ENCODE measurements around the gene EVA1C. TPM values are rescaled to one million over a fixed set of nuclear protein-coding genes. Genes with fewer than 3 reads are reported as not detected.
A peak's percentile ranks its signal among the peaks of the same experiment; 100 is the strongest.

Gene EVA1C
- total RNA-seq, 1 experiment from 2014 or later, result 0.98 TPM

DNA sequence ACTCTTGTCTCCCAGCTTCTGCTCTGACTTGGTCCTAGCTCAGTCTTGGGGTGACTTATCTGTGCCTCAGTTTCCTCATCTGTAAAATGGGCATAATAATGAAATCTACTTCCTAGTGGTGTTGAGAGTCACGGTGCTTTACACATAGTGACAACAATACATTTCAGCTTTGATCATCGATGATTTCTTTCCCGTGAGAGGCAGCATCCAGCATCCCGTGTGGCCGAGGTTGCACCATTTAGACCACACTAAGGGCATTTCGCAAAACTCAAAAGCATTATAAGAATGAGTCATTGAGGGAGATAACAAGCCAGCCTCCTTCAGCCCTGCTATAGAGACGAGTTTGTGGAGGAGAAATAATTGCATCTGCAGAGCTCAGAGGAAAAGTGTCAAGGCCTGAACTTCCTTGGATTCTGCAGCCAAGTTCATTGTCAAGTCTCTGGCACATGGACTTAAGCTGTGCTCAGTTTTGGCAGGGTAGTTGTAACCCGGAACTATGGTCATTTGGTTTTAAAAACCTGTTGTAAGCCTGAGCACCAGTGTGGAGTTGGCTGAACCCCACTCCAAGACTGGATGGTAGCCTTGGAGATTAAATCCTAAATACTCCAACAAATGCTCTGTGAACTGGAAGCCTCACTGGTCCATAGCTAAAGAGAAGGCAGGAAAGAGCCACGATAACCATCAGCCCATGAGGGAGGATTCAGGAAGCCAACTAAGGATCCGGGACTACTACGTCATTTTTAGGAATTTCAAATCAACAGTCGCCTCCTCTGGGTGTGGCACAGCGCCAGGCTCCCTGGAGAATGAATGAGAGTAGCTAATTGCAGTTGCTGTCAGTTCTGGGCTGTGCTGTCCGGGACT lies 108.6 kb downstream of the EVA1C start:
- no peak overlapping the region for H2BK5ac ChIP-seq (ENCODE audit: insufficient read length, low read length)
- Mint-ChIP-seq H3K36me3 (ENCODE audit: insufficient read depth in 1 of 3, low read depth in 3 of 3) (peaks cover 0 to 9% (median 5%) of the 10 kb centered on the region in 3 experiments; a peak in 5 of 7 replicates), H3K4me1 (peaks cover 30 to 38% of the 10 kb centered on the region in 2 experiments), H3K27ac (peak overlapping the region in 1 of 3 experiments; percentile 83; a peak in 1 of 7 replicates), H3K27me3 (ENCODE audit: low read depth) (no peaks in the 10 kb centered on the region), H3K4me3 (no peak overlapping the region; a peak in 1 of 5 replicates), H3K9me3 (peaks cover 10% of the 10 kb centered on the region in 2 experiments; a peak in 4 of 5 replicates)
- no peak overlapping the region for H3T11ph ChIP-seq (ENCODE audit: low read length)
- H3K27ac ChIP-seq (ENCODE audit: insufficient read length, low read depth, low read length), result no peak overlapping the region
- no peaks in the 10 kb centered on the region for H3K27me3 ChIP-seq (ENCODE audit: insufficient read depth, low read length)
- no peaks in the 10 kb centered on the region for H3K4me1 ChIP-seq (ENCODE audit: insufficient read depth, low read length)
- no peak overlapping the region for H3K23ac ChIP-seq (ENCODE audit: insufficient read length, low read depth, low read length)
- TF ChIP-seq, protein P1, sequence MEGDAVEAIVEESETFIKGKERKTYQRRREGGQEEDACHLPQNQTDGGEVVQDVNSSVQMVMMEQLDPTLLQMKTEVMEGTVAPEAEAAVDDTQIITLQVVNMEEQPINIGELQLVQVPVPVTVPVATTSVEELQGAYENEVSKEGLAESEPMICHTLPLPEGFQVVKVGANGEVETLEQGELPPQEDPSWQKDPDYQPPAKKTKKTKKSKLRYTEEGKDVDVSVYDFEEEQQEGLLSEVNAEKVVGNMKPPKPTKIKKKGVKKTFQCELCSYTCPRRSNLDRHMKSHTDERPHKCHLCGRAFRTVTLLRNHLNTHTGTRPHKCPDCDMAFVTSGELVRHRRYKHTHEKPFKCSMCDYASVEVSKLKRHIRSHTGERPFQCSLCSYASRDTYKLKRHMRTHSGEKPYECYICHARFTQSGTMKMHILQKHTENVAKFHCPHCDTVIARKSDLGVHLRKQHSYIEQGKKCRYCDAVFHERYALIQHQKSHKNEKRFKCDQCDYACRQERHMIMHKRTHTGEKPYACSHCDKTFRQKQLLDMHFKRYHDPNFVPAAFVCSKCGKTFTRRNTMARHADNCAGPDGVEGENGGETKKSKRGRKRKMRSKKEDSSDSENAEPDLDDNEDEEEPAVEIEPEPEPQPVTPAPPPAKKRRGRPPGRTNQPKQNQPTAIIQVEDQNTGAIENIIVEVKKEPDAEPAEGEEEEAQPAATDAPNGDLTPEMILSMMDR (conservative IDR thresholded peaks at IDR 0.05), result no peak
- no peak overlapping the region for H4K91ac ChIP-seq (ENCODE audit: insufficient read length, low read depth, low read length)
- H3K56ac ChIP-seq (ENCODE audit: insufficient read length, low read depth, low read length), result no peak overlapping the region
- no peak overlapping the region for H2BK15ac ChIP-seq (ENCODE audit: low read depth, low read length)
- H4K5ac ChIP-seq (ENCODE audit: insufficient read length, low read depth, low read length), result no peak overlapping the region
- no peak overlapping the region for H4K8ac ChIP-seq (replicated peaks; ENCODE audit: insufficient read length, low read depth, low read length)
- H3K14ac ChIP-seq (ENCODE audit: insufficient read depth, low read length), result no peak overlapping the region
- no peak overlapping the region for H3K9ac ChIP-seq (ENCODE audit: extremely low read depth, insufficient read length, low read length)
- no peak for DNase-seq
- WGBS (ENCODE audit: extremely low coverage, insufficient read length, low lambda C conversion rate), result no CpG with 5 or more reads among the region's 14 CpGs
- H3K79me2 ChIP-seq (ENCODE audit: insufficient read depth, low read length), result no peaks in the 10 kb centered on the region
- no peaks in the 10 kb centered on the region for H3K79me1 ChIP-seq (ENCODE audit: insufficient read depth, low read depth, low read length, poor library complexity, severe bottlenecking)
- no peaks in the 10 kb centered on the region for H3K23me2 ChIP-seq (ENCODE audit: insufficient read length, low read depth, low read length, poor library complexity, severe bottlenecking)
- H3K4me2 ChIP-seq (ENCODE audit: insufficient read depth, insufficient read length, low read length), result no peak overlapping the region
- no peak overlapping the region for H2BK12ac ChIP-seq (ENCODE audit: insufficient read length, low read depth, low read length)
- no peaks in the 10 kb centered on the region for H4K20me1 ChIP-seq (ENCODE audit: control insufficient read depth, insufficient read depth, insufficient read length)
- no peak overlapping the region for H2BK20ac ChIP-seq (ENCODE audit: low read depth, low read length, poor library complexity, severe bottlenecking)
- no peak overlapping the region for H2AFZ ChIP-seq (ENCODE audit: low read length)
- no peak overlapping the region for H3K18ac ChIP-seq (ENCODE audit: insufficient read length, low read depth, low read length)
- no peaks in the 10 kb centered on the region for H3K9me3 ChIP-seq (ENCODE audit: control insufficient read depth, low read depth, low read length)
- no peak overlapping the region for H3K4ac ChIP-seq (ENCODE audit: low read depth, low read length)
- H2AK5ac ChIP-seq (ENCODE audit: insufficient read length, low read length), result no peak overlapping the region
- no peak overlapping the region for H2BK120ac ChIP-seq (ENCODE audit: low read depth, low read length, poor library complexity, severe bottlenecking)
